Esophagus muscularis mucosa (tissue), 4 donors: ENCODE measurements around the gene USP9X.
A peak's percentile ranks its signal among the peaks of the same experiment; 100 is the strongest.

Experiments used
- CTCF ChIP-seq, 3 experiments: fragments of 200-600 bp in 2 of 3; fragments of 450-650 bp in 1 of 3; sonication (generic) in 2 of 3; IDR thresholded peaks; one replicate each; pipeline ENCODE4 v1.5.1; 2017 to 2019; ENCODE audit warnings: antibody characterized with exemption in 3 of 3, mild to moderate bottlenecking in 2 of 3, moderate library complexity in 1 of 3
- EP300 ChIP-seq: sonication (generic); formaldehyde crosslinking; IDR thresholded peaks from one replicate; pipeline ENCODE4 v1.6.1; 2017; ENCODE audit warnings: antibody characterized with exemption
- POLR2A ChIP-seq: fragments of 450-650 bp; IDR thresholded peaks from one replicate; pipeline ENCODE4 v1.6.1; 2017; ENCODE audit warnings: antibody characterized with exemption, moderate library complexity, mild to moderate bottlenecking, low read depth
- POLR2AphosphoS5 ChIP-seq, 2 donors: sonication (generic); formaldehyde crosslinking; IDR thresholded peaks; one replicate each; pipeline ENCODE4 v1.6.1; 2017; ENCODE audit warnings: antibody characterized with exemption in 2 of 2

GRCh38 chrX:41084893-41085511, at the start of gene USP9X:
- no peak for TF ChIP-seq CTCF (IDR thresholded peaks at IDR 0.05)
- TF ChIP-seq POLR2A: peak; percentile 42
- TF ChIP-seq EP300: no peak
- peak; percentile 72 to 88 for TF ChIP-seq POLR2AphosphoS5 (IDR thresholded peaks at IDR 0.05)
